Measurements from ENCODE around the gene PAQR3.
"Not testable (repeated sequence)": the region's sequence is repeated elsewhere in the genome, so short reads cannot be mapped to it uniquely, and the experiment has no call there.

The PAQR3 gene

DNA sequence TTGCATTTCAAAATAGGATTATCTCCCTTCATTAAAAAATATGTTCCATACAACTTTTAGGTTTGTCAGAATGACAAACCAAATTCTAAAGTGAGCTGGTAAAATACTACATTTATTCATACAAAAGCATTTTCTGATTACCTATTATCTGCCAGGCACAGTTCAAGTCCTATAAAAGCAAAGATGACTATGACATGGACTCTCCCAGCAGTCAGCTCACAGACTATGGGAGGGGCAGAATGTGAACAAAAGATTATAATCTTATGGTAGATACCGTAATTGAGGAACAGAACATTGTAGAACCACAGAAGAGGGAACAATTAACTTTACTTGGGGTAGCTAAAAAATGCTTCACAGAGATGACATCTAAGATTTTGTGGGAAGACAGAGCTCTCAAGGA, 12.4 kb downstream of the PAQR3 start:
- DNase-seq (ENCODE audit: low read depth, low spot score): no peak

GRCh38 chr4:78923464-78924312, 15.6 kb downstream of the PAQR3 start:
- DNase-seq (ENCODE audit: low read depth, low spot score): no peak

- no peak for DNase-seq (ENCODE audit: low read depth, low spot score)
Measured at GRCh38 chr4:78922207-78922606, 17.0 kb downstream of the PAQR3 start.

DNA sequence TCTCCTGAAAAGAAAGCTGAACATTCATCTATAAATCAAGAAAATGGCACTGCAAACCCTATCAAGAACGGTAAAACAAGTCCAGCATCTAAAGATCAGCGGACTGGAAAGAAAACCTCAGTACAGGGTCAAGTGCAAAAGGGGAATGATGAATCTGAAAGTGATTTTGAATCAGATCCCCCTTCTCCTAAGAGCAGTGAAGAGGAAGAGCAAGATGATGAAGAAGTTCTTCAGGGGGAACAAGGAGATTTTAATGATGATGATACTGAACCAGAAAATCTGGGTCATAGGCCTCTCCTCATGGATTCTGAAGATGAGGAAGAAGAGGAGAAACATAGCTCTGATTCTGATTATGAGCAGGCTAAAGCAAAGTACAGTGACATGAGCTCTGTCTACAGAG, 28.6 kb downstream of the PAQR3 start:
- DNase-seq (ENCODE audit: low read depth, low spot score): no peak

DNA sequence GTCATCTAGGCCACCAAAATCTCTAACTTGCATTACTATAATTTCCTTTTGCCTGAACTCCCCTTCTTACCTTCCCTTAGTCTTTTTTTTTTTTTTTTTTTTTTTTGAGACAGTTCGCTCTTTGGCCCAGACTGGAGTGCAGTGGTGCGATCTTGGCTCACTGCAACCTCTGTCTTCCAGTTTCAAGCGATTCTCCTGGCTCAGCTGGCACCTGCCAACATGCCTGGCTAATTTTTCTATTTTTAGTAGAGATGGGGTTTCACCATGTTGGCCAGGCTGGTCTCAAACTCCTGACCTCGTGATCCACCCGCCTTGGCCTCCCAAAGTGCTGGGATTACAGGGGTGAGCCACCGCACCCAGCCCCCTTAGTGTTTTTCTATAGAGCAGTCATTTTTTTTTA, 30.3 kb downstream of the PAQR3 start:
- DNase-seq (ENCODE audit: low read depth, low spot score): not testable (repeated sequence)

GRCh38 chr4:78907638-78908037, 31.6 kb downstream of the PAQR3 start:
- DNase-seq (ENCODE audit: low read depth, low spot score): no peak

GRCh38 chr4:78904143-78904542, 35.1 kb downstream of the PAQR3 start:
- DNase-seq (ENCODE audit: low read depth, low spot score): no peak

- DNase-seq (ENCODE audit: low read depth, low spot score): no peak
Measured at GRCh38 chr4:78902298-78902697, 36.9 kb downstream of the PAQR3 start.

DNA sequence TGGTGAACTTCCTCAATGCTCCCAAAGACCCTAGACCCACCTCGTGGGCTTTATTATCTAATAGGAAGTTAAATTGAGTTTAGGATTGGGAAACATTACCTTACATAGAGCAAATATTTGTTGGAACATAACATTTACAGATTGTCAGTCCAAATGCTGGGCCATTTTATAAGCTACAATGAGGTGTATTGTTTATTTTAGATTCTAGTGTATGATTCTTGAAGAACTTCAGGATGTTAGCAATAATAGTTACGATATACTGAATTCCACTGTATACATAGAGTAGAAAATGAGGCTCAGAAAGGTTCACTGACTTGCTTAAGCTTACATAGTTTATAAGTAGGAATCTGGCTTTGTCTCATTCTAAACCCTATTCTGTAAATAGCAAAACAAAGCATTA, 37.4 kb downstream of the PAQR3 start:
- no peak for DNase-seq (ENCODE audit: low read depth, low spot score)

DNA sequence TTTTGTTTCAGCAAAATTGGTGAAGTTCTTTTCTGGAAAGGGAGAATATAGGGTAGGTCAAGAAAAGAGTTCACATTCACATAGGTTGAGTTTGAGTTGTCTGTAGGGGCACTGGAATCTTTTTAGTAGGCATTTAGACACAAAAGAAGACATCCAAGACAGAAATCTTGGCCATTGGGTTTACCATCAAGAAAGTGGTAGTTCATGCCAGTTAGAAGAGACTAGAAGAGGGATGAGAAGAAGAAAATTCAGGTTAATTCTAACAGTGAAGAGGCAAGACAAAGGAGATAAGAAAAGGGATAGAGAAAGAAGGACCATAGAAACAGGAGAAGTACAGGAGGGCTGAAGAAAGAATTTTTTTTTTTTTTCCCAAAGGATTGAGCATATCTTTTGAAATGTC, 39.9 kb downstream of the PAQR3 start:
- DNase-seq (ENCODE audit: low read depth, low spot score): no peak

DNA sequence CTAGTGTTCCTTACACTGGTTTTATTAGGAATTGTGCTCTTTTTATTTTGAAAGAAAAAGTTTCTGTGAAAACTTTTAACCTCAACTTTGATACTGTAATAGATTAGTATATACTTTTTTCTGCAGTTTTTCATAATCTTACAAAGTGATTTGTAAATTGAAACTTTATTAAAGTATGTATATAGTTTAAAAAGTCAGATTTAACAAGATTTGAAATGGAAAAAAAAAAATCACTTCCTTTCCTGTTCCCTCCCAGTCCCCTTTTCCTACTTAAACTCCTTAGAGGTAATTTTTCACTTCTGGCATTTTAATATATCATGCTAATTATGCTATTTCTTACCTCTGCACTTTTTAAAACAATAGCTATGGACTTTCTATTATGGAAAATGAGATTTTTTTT, 49.3 kb downstream of the PAQR3 start:
- no peak for DNase-seq (ENCODE audit: low read depth, low spot score)

DNA sequence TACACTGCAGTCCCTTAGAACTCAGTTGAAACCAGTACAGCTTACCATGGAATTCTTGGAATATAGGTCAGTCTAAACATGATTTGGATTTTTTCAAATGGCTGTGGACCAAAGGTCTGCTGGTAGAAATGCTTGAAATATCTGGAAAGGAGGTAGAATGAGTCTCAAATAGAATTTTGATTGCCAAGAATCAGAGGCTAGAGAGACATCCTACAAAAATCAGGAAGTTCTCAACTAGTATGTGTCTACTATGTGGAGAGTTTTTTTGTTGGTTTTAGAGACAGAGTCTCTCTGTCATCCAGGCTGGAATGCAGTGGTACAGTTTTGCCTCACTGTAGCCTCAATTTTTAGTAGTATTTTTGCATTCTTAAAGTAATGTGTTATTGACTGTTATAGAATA, 53.6 kb downstream of the PAQR3 start:
- no peak for DNase-seq (ENCODE audit: low read depth, low spot score)

DNA sequence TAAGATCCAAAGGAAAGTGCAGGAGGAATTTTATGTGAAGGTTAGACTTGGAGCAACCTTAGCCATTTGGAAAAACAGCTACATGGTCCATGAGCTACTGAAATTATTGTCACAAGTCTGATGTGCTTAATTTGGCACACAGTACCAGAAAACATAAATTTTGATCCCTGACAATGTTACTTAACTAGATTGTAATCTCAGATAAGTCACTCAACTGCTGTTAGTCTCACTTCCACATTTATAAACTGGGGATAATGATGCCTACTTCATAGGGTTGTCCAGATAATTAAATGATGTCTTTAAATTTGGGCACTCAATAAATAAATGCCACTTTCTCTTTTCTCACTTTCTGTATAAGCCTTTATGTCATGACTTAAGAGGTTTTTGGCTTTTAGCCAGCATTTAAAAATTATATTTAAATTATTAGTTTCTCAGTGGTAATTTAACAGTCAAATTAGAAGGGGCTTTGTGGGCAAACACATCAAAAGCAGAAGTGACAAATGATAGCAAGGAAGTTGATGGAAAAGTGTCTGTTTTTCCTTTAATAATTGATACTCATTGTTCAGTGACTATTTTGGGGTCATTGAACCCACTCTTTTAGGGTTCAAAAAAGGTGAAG, 58.3 kb downstream of the PAQR3 start:
- DNase-seq (ENCODE audit: low read depth, low spot score): no peak

DNA sequence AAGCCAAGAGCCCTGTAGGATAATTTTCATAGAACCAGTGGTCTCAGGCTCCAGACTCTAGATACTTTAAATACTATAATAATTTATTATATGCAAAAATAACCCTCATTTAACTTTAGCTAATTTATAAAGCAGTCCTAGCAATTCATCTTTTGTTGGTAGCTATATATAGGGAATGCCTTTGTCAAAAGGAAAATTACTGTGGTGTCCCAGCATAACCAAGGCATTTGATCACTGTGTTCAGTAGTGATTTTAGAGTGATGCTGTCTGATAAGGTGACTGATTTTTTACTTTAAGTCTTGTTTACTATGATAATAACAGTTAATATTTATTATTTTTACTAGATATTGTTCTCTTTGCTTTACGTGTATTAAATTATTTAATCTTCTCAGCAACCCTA, 61.2 kb downstream of the PAQR3 start:
- no peak for DNase-seq (ENCODE audit: low read depth, low spot score)

DNA sequence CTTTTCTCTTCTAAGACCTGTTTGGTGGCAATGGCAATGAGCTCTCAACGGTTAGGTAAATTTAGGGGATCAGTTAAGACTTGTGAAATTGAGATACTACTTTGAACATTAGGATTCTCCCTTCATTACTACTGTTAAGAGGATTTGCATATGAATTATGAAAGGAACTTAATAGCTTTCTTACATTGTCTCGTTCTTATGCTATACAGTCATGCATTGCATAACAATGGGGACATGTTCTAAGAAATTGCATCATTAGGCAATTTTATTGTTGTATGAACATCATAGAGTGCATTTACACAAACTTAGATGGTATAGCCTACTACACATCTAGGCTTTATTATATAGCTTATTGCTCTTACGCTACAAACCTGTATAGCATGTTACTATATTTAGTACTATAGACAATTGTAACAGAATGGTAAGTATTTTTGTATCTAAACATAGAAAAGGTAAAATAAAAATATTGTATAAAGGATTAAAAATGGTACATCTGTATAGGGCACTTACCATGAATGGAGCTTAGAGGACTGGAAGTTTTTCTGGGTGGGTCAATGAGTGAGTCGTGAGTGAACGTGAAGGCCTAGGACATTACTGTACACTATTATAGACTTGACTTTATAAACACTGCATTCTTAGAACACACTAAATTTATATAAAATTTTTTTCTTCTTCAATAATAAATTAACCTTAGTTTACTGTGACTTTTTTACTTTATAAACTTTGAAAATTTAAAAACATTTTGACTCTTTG, 62.5 kb downstream of the PAQR3 start:
- DNase-seq (ENCODE audit: low read depth, low spot score): no peak

DNA sequence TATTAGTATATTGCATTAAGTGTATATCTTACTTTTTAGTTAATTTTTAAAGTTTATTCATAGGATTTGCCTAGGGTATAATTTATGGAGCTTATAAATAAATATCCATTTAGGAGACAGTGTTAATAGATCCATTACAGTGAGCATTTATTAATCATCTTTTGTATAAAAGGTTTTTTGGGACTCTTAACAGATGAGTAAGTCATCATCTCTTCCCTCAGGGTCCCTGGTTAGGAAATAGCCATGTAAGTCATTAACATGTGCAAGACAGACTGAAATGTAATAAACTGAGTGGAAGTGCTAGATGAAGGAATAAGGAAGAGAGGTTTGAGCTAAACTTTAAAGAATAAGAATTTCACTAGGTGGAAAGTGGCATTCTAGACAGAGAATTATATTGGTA, 69.2 kb downstream of the PAQR3 start:
- no peak for DNase-seq (ENCODE audit: low read depth, low spot score)

GRCh38 chr4:78868712-78869111, 70.5 kb downstream of the PAQR3 start:
- not testable (repeated sequence) for DNase-seq (ENCODE audit: low read depth, low spot score)

- DNase-seq (ENCODE audit: low read depth, low spot score): no peak
Measured at GRCh38 chr4:78865451-78865850, 73.8 kb downstream of the PAQR3 start.

- DNase-seq (ENCODE audit: low read depth, low spot score): peak; percentile 47
Measured at GRCh38 chr4:78864405-78865024, 74.7 kb downstream of the PAQR3 start.

DNA sequence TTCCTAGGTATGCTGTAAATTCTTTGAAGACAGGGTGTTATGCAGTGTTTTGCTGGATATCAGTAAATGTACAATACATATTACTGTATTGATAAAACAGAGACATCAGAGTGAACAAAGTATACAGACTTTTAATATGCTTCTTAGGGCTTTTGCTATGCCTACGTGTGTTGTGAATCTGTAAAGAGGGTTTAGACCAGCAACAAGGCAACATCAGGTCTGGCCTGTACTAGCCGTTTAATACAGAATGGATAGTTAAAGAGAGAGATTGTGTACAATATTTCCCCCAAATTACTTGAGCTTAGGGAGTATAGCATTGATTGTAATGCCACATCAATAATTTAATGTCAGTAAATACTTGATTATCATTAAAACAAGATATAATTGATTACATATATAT, 75.2 kb downstream of the PAQR3 start:
- DNase-seq (ENCODE audit: low read depth, low spot score): no peak

DNA sequence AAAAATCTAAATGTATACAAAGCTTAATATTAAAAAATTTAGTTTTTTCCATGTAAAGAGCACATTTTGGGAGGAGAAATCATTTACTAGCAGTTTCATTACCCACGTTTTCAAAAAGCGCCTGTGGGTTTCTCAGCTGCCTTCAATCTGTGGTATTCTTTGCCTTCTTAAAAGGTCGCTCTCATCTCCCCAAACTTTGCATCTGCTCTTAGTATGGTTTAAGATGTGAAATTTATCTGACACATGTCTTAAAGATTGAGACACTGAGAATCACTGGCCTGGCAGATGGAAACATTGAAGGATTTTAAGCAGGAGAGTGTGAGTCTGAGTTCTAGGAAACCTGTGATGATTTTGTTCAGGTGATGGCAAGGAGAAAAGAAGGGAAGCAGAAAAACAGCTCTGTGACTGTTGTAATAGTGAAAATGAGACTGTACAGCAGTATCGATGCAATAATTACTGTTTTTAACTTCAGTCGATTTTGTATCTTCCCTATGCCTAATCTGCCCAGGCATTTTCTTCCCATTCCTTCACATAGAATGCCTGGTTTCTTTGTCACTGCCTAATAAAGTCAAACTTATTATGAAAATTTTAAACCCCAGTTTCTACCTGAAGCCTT, 75.9 kb downstream of the PAQR3 start:
- no peak for DNase-seq (ENCODE audit: low read depth, low spot score)

DNA sequence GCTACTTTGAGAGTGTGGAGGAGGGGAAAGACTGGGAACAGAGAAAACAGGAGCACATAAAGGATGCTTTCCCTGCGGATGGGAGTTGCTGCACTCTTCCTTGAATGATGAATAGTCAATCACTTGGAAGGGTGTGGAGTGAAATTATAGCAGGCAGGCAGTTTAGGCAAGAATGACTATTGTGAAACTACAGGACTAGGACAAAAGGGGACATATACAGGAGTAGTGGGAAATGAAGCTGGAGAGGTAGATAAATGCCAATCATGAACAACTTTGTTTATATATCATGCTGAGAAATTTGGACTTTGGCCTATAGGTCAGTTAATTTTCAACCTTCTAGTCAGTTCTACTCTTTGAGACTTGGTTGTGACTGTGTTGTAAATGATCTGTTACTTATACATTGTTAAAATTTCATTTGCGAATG, 76.9 kb downstream of the PAQR3 start:
- DNase-seq (ENCODE audit: low read depth, low spot score): no peak
